ENCODE results near the gene ALDH3A2.

- TF ChIP-seq CTCF (IDR thresholded peaks at IDR 0.05) (no peak), POLR2A (IDR thresholded peaks at IDR 0.05) (no peak)
Measured at GRCh38 chr17:19708431-19709175, 60.1 kb downstream of the ALDH3A2 start.
